ENCODE measurements around the gene BTBD1.

Gene BTBD1

GRCh38 chr15:82977076-82977475, 90.0 kb downstream of the BTBD1 start:
- DNase-seq (ENCODE audit: low read depth), result no peak
- TF ChIP-seq, protein P1, sequence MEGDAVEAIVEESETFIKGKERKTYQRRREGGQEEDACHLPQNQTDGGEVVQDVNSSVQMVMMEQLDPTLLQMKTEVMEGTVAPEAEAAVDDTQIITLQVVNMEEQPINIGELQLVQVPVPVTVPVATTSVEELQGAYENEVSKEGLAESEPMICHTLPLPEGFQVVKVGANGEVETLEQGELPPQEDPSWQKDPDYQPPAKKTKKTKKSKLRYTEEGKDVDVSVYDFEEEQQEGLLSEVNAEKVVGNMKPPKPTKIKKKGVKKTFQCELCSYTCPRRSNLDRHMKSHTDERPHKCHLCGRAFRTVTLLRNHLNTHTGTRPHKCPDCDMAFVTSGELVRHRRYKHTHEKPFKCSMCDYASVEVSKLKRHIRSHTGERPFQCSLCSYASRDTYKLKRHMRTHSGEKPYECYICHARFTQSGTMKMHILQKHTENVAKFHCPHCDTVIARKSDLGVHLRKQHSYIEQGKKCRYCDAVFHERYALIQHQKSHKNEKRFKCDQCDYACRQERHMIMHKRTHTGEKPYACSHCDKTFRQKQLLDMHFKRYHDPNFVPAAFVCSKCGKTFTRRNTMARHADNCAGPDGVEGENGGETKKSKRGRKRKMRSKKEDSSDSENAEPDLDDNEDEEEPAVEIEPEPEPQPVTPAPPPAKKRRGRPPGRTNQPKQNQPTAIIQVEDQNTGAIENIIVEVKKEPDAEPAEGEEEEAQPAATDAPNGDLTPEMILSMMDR (conservative IDR thresholded peaks at IDR 0.05; ENCODE audit: low read depth, low read length), result no peak
- H3K4me3 ChIP-seq (ENCODE audit: low read depth, low read length), result no peak overlapping the region

DNA sequence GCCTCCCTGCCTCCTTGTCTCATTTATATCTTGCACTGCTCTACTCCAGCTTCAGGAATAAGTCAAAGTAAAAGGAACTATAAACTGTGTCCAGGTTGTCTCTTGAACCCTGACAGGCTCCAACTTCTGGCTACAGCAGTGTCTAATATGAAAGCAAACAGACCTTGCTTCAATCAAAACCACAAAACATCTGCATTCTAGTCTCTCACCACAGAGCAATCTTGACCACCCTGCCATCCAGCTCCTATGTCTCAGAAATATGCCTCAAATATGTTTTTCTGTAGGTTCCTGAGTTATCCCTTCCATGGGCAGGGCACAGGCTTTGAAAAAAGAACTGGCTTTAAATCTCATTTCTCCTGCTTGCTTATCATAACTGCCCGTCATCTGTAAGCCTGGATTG, 94.1 kb downstream of the BTBD1 start:
- TF ChIP-seq, protein P1 (conservative IDR thresholded peaks at IDR 0.05; ENCODE audit: low read depth, low read length), result no peak
- DNase-seq (ENCODE audit: low read depth), result no peak
- no peak overlapping the region for H3K4me3 ChIP-seq (ENCODE audit: low read depth, low read length)

GRCh38 chr15:82971218-82971984, 95.7 kb downstream of the BTBD1 start:
- H3K4me3 ChIP-seq (ENCODE audit: low read depth, low read length), result no peak overlapping the region
- DNase-seq (ENCODE audit: low read depth), result no peak
- TF ChIP-seq, protein P1 (conservative IDR thresholded peaks at IDR 0.05; ENCODE audit: low read depth, low read length), result no peak

DNA sequence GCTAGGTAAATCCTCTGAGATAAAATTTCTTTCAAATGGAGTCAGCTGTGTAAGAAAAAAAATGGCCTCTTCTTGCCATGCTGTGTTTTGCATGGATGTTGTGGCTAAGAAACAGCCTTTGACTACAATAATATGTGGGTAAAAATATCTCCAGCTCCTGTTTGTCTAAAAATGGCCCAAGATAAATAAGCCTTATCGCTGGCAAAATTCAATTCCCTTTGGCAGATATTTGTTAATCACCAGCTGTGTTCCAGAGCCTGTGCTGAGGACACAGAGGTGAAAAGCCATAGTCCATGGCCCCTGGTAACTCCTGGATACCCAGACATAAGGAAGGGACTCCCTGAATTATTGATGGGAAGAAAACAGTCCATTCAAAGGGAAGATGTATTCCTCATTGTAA, 96.4 kb downstream of the BTBD1 start:
- TF ChIP-seq, protein P1 (conservative IDR thresholded peaks at IDR 0.05; ENCODE audit: low read depth, low read length), result no peak
- DNase-seq (ENCODE audit: low read depth), result no peak
- H3K4me3 ChIP-seq (ENCODE audit: low read depth, low read length), result no peak overlapping the region

DNA sequence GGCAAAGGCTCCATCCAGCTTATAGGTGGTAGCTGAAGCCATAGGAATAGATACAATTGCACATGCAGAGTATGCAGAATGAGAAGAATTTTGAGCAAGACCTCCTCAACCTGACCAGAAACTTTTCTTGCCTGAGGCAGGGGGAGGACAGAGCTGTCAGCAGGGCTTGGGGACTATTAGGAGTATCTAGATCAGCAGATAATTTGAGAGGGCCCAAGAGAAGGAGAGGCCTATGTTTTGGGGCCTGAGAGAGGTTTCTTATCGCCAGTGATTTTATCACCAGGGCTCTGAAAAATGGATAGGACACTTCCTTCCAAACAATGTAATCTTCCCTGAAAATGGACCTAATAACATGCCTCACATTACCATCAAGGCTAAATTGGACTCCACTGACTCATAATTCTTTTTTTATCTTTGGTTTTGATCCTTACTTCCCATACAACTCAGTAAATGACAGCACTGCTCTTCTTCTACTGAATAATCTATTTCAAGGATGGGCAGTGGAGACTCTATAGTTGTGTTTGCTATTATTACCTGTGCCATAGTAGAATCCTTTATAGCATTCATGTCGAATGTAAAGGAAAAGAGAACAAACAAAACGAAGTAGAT, 96.9 kb downstream of the BTBD1 start:
- TF ChIP-seq, protein P1 (conservative IDR thresholded peaks at IDR 0.05; ENCODE audit: low read depth, low read length), result no peak
- H3K4me3 ChIP-seq (ENCODE audit: low read depth, low read length), result no peak overlapping the region
- no peak for DNase-seq (ENCODE audit: low read depth)

DNA sequence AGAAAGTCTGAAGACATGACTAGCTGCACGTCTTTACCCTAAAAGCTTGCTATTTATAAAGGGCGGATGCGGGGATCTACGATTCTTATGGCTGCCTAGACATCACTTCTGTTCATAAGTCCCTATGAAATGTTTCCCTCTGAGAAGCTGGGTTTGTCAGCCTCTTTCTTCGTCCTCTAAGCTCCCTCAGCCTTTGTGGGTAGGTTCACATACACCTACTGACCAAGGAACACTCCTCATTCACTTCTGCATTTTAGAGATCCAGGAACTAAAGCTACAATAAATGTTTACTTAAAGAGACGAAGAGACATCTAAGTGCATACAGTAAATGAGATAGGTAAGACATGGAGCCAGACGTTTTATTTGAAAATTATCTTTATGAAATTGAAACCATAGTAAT, 97.7 kb downstream of the BTBD1 start:
- no peak overlapping the region for H3K4me3 ChIP-seq (ENCODE audit: low read depth, low read length)
- no peak for DNase-seq (ENCODE audit: low read depth)
- TF ChIP-seq, protein P1 (conservative IDR thresholded peaks at IDR 0.05; ENCODE audit: low read depth, low read length), result no peak

GRCh38 chr15:82968066-82968465, 99.0 kb downstream of the BTBD1 start:
- TF ChIP-seq, protein P1 (conservative IDR thresholded peaks at IDR 0.05; ENCODE audit: low read depth, low read length), result no peak
- H3K4me3 ChIP-seq (ENCODE audit: low read depth, low read length), result no peak overlapping the region
- DNase-seq (ENCODE audit: low read depth), result peak; percentile 36

Measured in choroid plexus epithelial cell (primary cell).